OCI-LY7 (cell line): ENCODE results near the gene KCNE4. TPM values are rescaled to one million over a fixed set of nuclear protein-coding genes. Genes with fewer than 3 reads are reported as not detected.

Experiments
- BruUV-seq: library from RNA; stranded (reverse); fragments of 400-500 nt; replicated peaks from 2 replicates; lab custom pipeline; 2021; lab: Mats Ljungman, UMichigan
- CTCF ChIA-PET: fragments of 300-600 bp; sonication (Branson Sonifier 250); formaldehyde crosslinking; loops from one replicate; lab custom pipeline; 2022; ENCODE audit warnings: antibody characterized with exemption; ENCODE audit not compliant: unreplicated experiment; lab: Charles Lee
- POLR2A ChIA-PET: fragments of 300-600 bp; sonication (Branson Sonifier 250); formaldehyde crosslinking; loops from one replicate; lab custom pipeline; 2022; ENCODE audit warnings: antibody characterized with exemption; lab: Charles Lee
- DNase-seq: peaks from one replicate; pipeline ENCODE4 v3.0.0-alpha.2; 2015; ENCODE audit warnings: low spot score
- H2AFZ ChIP-seq: fragments of 200-600 bp; sonication (generic), shearing (Covaris generic); 2 replicates; pipeline ENCODE4 v1.6.1; 2014; ENCODE audit warnings: mild to moderate bottlenecking, antibody characterized with exemption, low read length, moderate library complexity
- H3K27ac ChIP-seq: fragments of 200-600 bp; sonication (generic); 2 replicates; pipeline ENCODE4 v1.5.1; 2014; ENCODE audit warnings: mixed run types, low read depth, mild to moderate bottlenecking, moderate library complexity, low read length, inconsistent platforms; ENCODE audit not compliant: poor library complexity, severe bottlenecking
- H3K36me3 ChIP-seq: fragments of 200-600 bp; sonication (generic); 2 replicates; pipeline ENCODE4 v1.6.1; 2014; ENCODE audit warnings: mild to moderate bottlenecking, antibody characterized with exemption, low read length, moderate library complexity, mixed read lengths; ENCODE audit not compliant: insufficient read depth
- H3K4me1 ChIP-seq: fragments of 200-600 bp; sonication (generic); 2 replicates; pipeline ENCODE4 v1.5.1; 2014; ENCODE audit warnings: mild to moderate bottlenecking, low read length; ENCODE audit not compliant: insufficient read depth, poor library complexity, severe bottlenecking
- H3K4me2 ChIP-seq: fragments of 200-600 bp; sonication (generic); 2 replicates; pipeline ENCODE4 v1.6.1; 2014; ENCODE audit warnings: mild to moderate bottlenecking, low read length
- H3K4me3 ChIP-seq: fragments of 200-600 bp; sonication (generic); 2 replicates; pipeline ENCODE4 v1.5.1; 2014; ENCODE audit warnings: mild to moderate bottlenecking, low read depth, low read length; ENCODE audit not compliant: poor library complexity, severe bottlenecking
- H3K79me2 ChIP-seq: fragments of 200-600 bp; sonication (generic); 2 replicates; pipeline ENCODE4 v1.6.1; 2016; ENCODE audit warnings: low read depth, mild to moderate bottlenecking, low read length, moderate library complexity, mixed read lengths; ENCODE audit not compliant: insufficient read depth
- H3K9me2 ChIP-seq: fragments of 200-600 bp; sonication (generic); 2 replicates; pipeline ENCODE4 v1.6.1; 2016; ENCODE audit warnings: mild to moderate bottlenecking, low read length, mixed read lengths; ENCODE audit not compliant: insufficient read depth
- H3K9me3 ChIP-seq: fragments of 200-600 bp; sonication (generic); 2 replicates; pipeline ENCODE4 v1.6.1; 2014; ENCODE audit warnings: mild to moderate bottlenecking, mixed run types, low read length, mixed read lengths
- H4K20me1 ChIP-seq: fragments of 200-600 bp; sonication (generic); 2 replicates; pipeline ENCODE4 v1.6.1; 2014; ENCODE audit warnings: mild to moderate bottlenecking, antibody characterized with exemption, low read length, moderate library complexity, mixed read lengths; ENCODE audit not compliant: insufficient read depth
- CTCF ChIP-seq: fragments of 200-600 bp; sonication (generic); conservative IDR thresholded peaks from 2 replicates; pipeline ENCODE4 v1.5.1; 2014; ENCODE audit warnings: mild to moderate bottlenecking, antibody characterized with exemption, low read length, moderate library complexity, mixed read lengths
- EZH2phosphoT487 ChIP-seq: fragments of 200-600 bp; sonication (generic); IDR thresholded peaks from 2 replicates; pipeline ENCODE4 v1.6.1; 2018; ENCODE audit warnings: low read depth, borderline replicate concordance, mild to moderate bottlenecking, mixed run types, antibody characterized with exemption, low read length, moderate library complexity, mixed read lengths
- intact Hi-C: fragments of 100-400 bp; cut with micrococcal nuclease; formaldehyde crosslinking; loops from one replicate; pipeline ENCODE4 v1.10.0; 2022; ENCODE audit not compliant: unreplicated experiment
- total RNA-seq, 2 experiments: library from RNA; depleted of rRNA in 1 of 2; stranded (reverse); fragments of >200 nt in 1 of 2; shearing (Covaris generic) in 1 of 2; gene quantifications; 2 replicates each; pipeline ENCODE4 v1.2.3, GENCODE V29; 2014 to 2022

Gene KCNE4
- total RNA-seq, 2 experiments from 2014 or later, result not detected

DNA sequence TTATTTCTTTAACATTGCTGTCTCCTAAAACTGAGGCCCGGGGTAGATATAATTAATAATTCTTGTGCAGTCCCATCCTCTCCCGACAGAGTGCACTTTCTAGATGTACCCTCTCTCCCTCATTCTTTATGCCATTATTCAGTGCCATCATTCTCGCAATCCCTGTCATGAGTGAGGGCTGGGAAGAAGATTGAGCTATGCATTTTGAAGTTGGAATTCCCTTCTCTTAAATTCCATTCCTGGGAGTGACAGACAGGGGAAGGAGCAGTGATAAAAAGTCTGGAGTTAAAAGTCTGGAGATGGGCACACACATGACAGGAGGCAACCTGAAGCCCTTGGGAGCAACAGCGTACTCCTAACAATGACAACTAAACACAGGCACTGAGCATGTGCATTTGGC lies 2.6 kb upstream of the KCNE4 start:
- Histone ChIP-seq H3K27ac (no peak overlapping the region), H3K36me3 (no peaks in the 10 kb centered on the region), H3K4me3 (no peak overlapping the region), H3K4me1 (no peaks in the 10 kb centered on the region), H3K4me2 (no peak overlapping the region), H3K79me2 (no peaks in the 10 kb centered on the region), H3K9me3 (no peaks in the 10 kb centered on the region), H4K20me1 (no peaks in the 10 kb centered on the region), H2AFZ (no peak overlapping the region), H3K9me2 (no peaks in the 10 kb centered on the region)
- BruUV-seq, result no TSS peak
- CTCF ChIA-PET, result no interaction called here
- no peak for TF ChIP-seq CTCF
- TF ChIP-seq EZH2phosphoT487, result no peak
- POLR2A ChIA-PET, result interaction anchor here (1.0 kb wide), 1 partner anchor 234 kb away, joined by 3 read pairs; no protein-coding TSS in a partner anchor
- no peak for DNase-seq
- intact Hi-C loops, result no loop called here

GRCh38 chr2:223050188-223050587 lies 1.8 kb upstream of the KCNE4 start:
- Histone ChIP-seq H3K4me3 (no peak overlapping the region), H3K9me2 (no peaks in the 10 kb centered on the region), H4K20me1 (no peaks in the 10 kb centered on the region), H3K27ac (no peak overlapping the region), H2AFZ (no peak overlapping the region), H3K79me2 (no peaks in the 10 kb centered on the region), H3K4me1 (no peaks in the 10 kb centered on the region), H3K4me2 (no peak overlapping the region), H3K36me3 (no peaks in the 10 kb centered on the region), H3K9me3 (no peaks in the 10 kb centered on the region)
- ChIA-PET POLR2A (no interaction called here), CTCF (no interaction called here)
- no TSS peak for BruUV-seq
- no peak for DNase-seq
- no peak for TF ChIP-seq EZH2phosphoT487
- TF ChIP-seq CTCF, result no peak
- intact Hi-C loops, result no loop called here

DNA sequence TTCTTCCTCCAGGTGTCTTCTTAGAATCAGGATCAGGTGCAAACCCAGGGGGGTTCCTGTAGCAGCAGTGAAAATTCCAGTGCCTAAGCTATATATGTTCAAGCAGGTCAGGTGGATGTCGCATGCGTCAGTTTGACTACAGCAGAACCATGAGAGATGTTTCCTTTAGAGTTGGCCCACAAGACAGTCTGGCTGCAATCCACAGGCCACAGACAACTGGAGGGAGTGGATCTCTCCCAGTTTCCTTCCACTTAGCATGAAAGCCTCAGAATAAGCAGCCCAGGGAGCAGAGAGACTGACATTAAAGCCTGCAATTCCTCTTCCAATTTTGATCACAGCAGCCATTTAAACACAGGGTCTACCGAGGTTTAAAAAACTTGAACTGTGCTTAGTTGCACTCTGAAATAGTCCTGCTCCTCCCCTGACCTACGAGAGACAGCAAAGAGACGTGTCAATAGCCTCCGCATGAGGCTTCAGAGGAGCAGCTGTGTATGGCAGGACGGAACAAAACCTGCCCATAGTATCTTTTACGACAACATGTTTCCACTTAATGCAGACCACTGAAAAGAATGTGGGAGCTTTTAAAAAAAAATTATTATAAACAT lies 988 bp upstream of the KCNE4 start:
- TF ChIP-seq CTCF, result no peak
- TF ChIP-seq EZH2phosphoT487, result no peak
- Histone ChIP-seq H3K27ac (no peak overlapping the region), H3K4me2 (no peak overlapping the region), H4K20me1 (no peaks in the 10 kb centered on the region), H3K4me1 (no peaks in the 10 kb centered on the region), H3K4me3 (no peak overlapping the region), H3K9me2 (no peaks in the 10 kb centered on the region), H2AFZ (no peak overlapping the region), H3K79me2 (no peaks in the 10 kb centered on the region), H3K9me3 (no peaks in the 10 kb centered on the region), H3K36me3 (no peaks in the 10 kb centered on the region)
- intact Hi-C loops, result no loop called here
- ChIA-PET CTCF (no interaction called here), POLR2A (no interaction called here)
- no TSS peak for BruUV-seq
- DNase-seq, result no peak
